Subcutaneous adipose tissue (tissue), 4 donors: ENCODE measurements around the gene ZNF66. TPM values are rescaled to one million over a fixed set of nuclear protein-coding genes. Genes with fewer than 3 reads are reported as not detected.

Experiments
- CTCF ChIP-seq: fragments of 450-650 bp; IDR thresholded peaks from one replicate; pipeline ENCODE4 v1.5.1; 2016; ENCODE audit warnings: low read depth, mild to moderate bottlenecking, control low read depth, antibody characterized with exemption, moderate library complexity
- total RNA-seq, 4 donors: library from RNA; depleted of rRNA; stranded (reverse); fragments of >200 nt; gene quantifications; one replicate each; pipeline ENCODE4 v1.1.0, GENCODE V29; 2016

Gene ZNF66
- total RNA-seq = 1 to 10 TPM; 5.2 to 6.6 (median 6.2) TPM

- no peak for TF ChIP-seq CTCF
Observed at GRCh38 chr19:20776083-20777076, at the start of gene ZNF66. Gene ZNF66 (plus strand): TSS chr19:20776304. CDS start chr19:20776448, 144 bp downstream.

- no peak for TF ChIP-seq CTCF
Observed at GRCh38 chr19:20787786-20788185, 11.7 kb downstream of the ZNF66 start.

- TF ChIP-seq CTCF = no peak
Observed at GRCh38 chr19:20791806-20792205, 15.7 kb downstream of the ZNF66 start.

- no peak for TF ChIP-seq CTCF
Observed at GRCh38 chr19:20840371-20840770, 64.3 kb downstream of the ZNF66 start.

Other genes starting within 250 kb of the ZNF66 start
- gene ZNF737, start 210.5 kb upstream of the ZNF66 start, total RNA-seq = 10 to 100 TPM in 1 of 4 donors, 1 to 10 TPM in 3; 7.5 to 13.0 (median 7.9) TPM
- 10 to 100 TPM; 12.9 to 20.9 (median 16.7) TPM for gene ZNF626, start 114.7 kb upstream of the ZNF66 start, total RNA-seq
- gene ZNF85, start 146.9 kb downstream of the ZNF66 start, total RNA-seq = 1 to 10 TPM; 3.2 to 9.0 (median 7.7) TPM
- 10 to 100 TPM in 2 of 4 donors, 1 to 10 TPM in 2; 8.3 to 13.1 (median 9.6) TPM for gene ZNF430, start 244.4 kb downstream of the ZNF66 start, total RNA-seq